ENCODE measurements around the gene KCNC3.
A peak's percentile ranks its signal among the peaks of the same experiment; 100 is the strongest.

KCNC3 gene

DNA sequence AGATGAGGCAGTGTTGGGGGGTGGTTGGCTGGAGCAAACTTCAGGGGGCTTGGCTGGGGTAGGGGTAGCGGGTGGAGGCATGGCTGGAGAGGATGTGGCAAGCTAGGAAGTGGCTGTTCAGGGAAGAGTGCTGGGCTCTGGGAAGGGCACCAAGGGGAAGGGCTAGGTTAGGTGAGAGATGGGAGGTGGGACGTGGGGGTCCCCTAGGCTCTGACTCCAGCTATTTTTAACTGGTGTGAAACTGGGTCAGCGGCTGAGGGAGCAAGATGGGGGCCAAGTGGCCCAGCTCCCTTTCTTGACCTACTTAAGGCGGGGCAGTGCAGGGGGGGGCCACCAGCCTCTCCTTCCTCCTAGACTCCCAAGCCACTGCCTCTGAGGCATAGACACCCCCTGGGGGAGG lies 7.3 kb downstream of the KCNC3 start:
- Histone ChIP-seq H3K27me3 (replicated peaks in 2 of 5; ENCODE audit: control insufficient read depth in 4 of 5, insufficient read depth in 5 of 5, low read length in 4 of 5) (peaks cover 0 to 63% (median 16%) of the 10 kb centered on the region in 5 experiments), H3K27ac (ENCODE audit: insufficient read depth in 1 of 2, low read depth in 1 of 2, low read length in 2 of 2, poor library complexity in 1 of 2, severe bottlenecking in 2 of 2) (no peak overlapping the region), H3K4me1 (ENCODE audit: control extremely low read depth in 1 of 4, control insufficient read depth in 4 of 4, insufficient read depth in 4 of 4, low read length in 3 of 4) (peaks cover 0 to 7% (median 3%) of the 10 kb centered on the region in 4 experiments), H3K4me3 (ENCODE audit: control insufficient read depth in 1 of 7, extremely low read depth in 1 of 7, insufficient read depth in 4 of 7, low read depth in 2 of 7, low read length in 6 of 7) (no peak overlapping the region), H3K9me3 (ENCODE audit: control extremely low read depth in 1 of 5, control insufficient read depth in 4 of 5, insufficient read depth in 2 of 5, low read depth in 1 of 5, low read length in 4 of 5) (peaks cover 0 to 8% (median 0%) of the 10 kb centered on the region in 5 experiments), H3K36me3 (ENCODE audit: control insufficient read depth in 4 of 4, insufficient read depth in 4 of 4, low read length in 3 of 4) (no peaks in the 10 kb centered on the region)
- ChIA-PET POLR2A (no interaction called here), CTCF (no interaction called here)
- DNase-seq = no peak
- WGBS (ENCODE audit: insufficient coverage) = 100% methylated on average over 4 of the region's 4 CpGs

DNA sequence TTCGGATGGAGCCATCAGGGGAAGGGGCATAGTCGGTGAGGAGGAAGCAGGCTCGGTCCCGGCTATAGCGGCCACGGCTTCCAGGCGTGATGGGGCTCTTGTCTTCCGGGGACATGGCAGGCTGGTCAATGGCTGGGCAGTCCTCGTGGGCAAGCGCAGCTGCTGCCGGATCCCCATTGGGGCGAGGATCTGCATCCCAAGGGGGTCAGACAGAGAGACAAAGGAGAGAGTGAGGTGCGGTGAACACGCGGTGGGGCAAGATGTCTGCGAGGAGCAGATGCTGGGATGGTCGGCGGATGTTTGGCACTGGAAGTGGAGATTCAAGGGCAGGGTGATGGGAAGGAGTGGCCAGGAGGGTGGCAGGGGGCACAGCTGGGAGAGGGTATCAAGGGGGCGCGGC lies 8.6 kb downstream of the KCNC3 start:
- Histone ChIP-seq H3K27ac (ENCODE audit: insufficient read depth in 1 of 2, low read depth in 1 of 2, low read length in 2 of 2, poor library complexity in 1 of 2, severe bottlenecking in 2 of 2) (no peak overlapping the region), H3K4me1 (ENCODE audit: control extremely low read depth in 1 of 4, control insufficient read depth in 4 of 4, insufficient read depth in 4 of 4, low read length in 3 of 4) (peaks cover 0 to 4% (median 1%) of the 10 kb centered on the region in 4 experiments), H3K27me3 (replicated peaks in 2 of 5; ENCODE audit: control insufficient read depth in 4 of 5, insufficient read depth in 5 of 5, low read length in 4 of 5) (peaks cover 0 to 62% (median 7%) of the 10 kb centered on the region in 5 experiments), H3K9me3 (ENCODE audit: control extremely low read depth in 1 of 5, control insufficient read depth in 4 of 5, insufficient read depth in 2 of 5, low read depth in 1 of 5, low read length in 4 of 5) (peaks cover 0 to 7% (median 0%) of the 10 kb centered on the region in 5 experiments), H3K36me3 (ENCODE audit: control insufficient read depth in 4 of 4, insufficient read depth in 4 of 4, low read length in 3 of 4) (no peaks in the 10 kb centered on the region), H3K4me3 (ENCODE audit: control insufficient read depth in 1 of 7, extremely low read depth in 1 of 7, insufficient read depth in 4 of 7, low read depth in 2 of 7, low read length in 6 of 7) (no peak overlapping the region)
- ChIA-PET CTCF (no interaction called here), POLR2A (no interaction called here)
- 93% methylated on average over 15 of the region's 20 CpGs for WGBS (ENCODE audit: insufficient coverage)
- no peak for DNase-seq

DNA sequence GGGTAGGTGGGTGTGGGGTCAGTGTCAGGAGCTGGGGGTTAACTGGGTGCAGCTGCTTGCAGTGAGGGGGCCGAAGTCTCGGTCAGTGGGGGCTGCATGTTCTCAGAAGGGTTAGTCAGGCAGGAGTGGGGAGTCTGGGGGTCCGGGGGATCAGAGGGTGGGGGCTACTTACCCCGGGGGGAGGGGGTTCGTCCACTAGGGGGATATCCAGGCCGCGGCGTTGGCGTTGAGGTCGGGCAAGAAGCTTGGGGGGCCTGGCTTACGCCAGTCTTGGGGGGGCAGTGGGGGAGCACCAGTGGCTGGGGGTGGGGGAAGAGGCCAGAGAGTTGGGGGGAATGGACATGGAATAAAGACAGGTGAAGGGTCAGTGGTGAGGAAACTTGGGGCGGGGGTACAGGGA lies 9.1 kb downstream of the KCNC3 start:
- peaks cover 0 to 7% (median 0%) of the 10 kb centered on the region in 5 experiments for H3K9me3 ChIP-seq (ENCODE audit: control extremely low read depth in 1 of 5, control insufficient read depth in 4 of 5, insufficient read depth in 2 of 5, low read depth in 1 of 5, low read length in 4 of 5)
- H3K36me3 ChIP-seq (ENCODE audit: control insufficient read depth in 4 of 4, insufficient read depth in 4 of 4, low read length in 3 of 4) = no peaks in the 10 kb centered on the region
- peaks cover 0 to 2% (median 0%) of the 10 kb centered on the region in 4 experiments for H3K4me1 ChIP-seq (ENCODE audit: control extremely low read depth in 1 of 4, control insufficient read depth in 4 of 4, insufficient read depth in 4 of 4, low read length in 3 of 4)
- no peak for DNase-seq
- ChIA-PET CTCF (no interaction called here), POLR2A (no interaction called here)
- no peak overlapping the region for H3K27ac ChIP-seq (ENCODE audit: insufficient read depth in 1 of 2, low read depth in 1 of 2, low read length in 2 of 2, poor library complexity in 1 of 2, severe bottlenecking in 2 of 2)
- no peak overlapping the region for H3K4me3 ChIP-seq (ENCODE audit: control insufficient read depth in 1 of 7, extremely low read depth in 1 of 7, insufficient read depth in 4 of 7, low read depth in 2 of 7, low read length in 6 of 7)
- H3K27me3 ChIP-seq (replicated peaks in 2 of 5; ENCODE audit: control insufficient read depth in 4 of 5, insufficient read depth in 5 of 5, low read length in 4 of 5) = peaks cover 0 to 63% (median 7%) of the 10 kb centered on the region in 5 experiments
- no CpG with 5 or more reads among the region's 12 CpGs for WGBS (ENCODE audit: insufficient coverage)

GRCh38 chr19:50319156-50319555 lies 10.0 kb downstream of the KCNC3 start:
- H3K27ac ChIP-seq (ENCODE audit: insufficient read depth in 1 of 2, low read depth in 1 of 2, low read length in 2 of 2, poor library complexity in 1 of 2, severe bottlenecking in 2 of 2) = no peak overlapping the region
- no peak overlapping the region for H3K4me3 ChIP-seq (ENCODE audit: control insufficient read depth in 1 of 7, extremely low read depth in 1 of 7, insufficient read depth in 4 of 7, low read depth in 2 of 7, low read length in 6 of 7)
- 96% methylated on average over 11 of the region's 11 CpGs for WGBS (ENCODE audit: insufficient coverage)
- DNase-seq = no peak
- H3K27me3 ChIP-seq (replicated peaks in 2 of 5; ENCODE audit: control insufficient read depth in 4 of 5, insufficient read depth in 5 of 5, low read length in 4 of 5) = peaks cover 0 to 63% (median 7%) of the 10 kb centered on the region in 5 experiments
- CTCF ChIA-PET = no interaction called here
- POLR2A ChIA-PET = no interaction called here
- peaks cover 0 to 7% (median 0%) of the 10 kb centered on the region in 5 experiments for H3K9me3 ChIP-seq (ENCODE audit: control extremely low read depth in 1 of 5, control insufficient read depth in 4 of 5, insufficient read depth in 2 of 5, low read depth in 1 of 5, low read length in 4 of 5)
- H3K4me1 ChIP-seq (ENCODE audit: control extremely low read depth in 1 of 4, control insufficient read depth in 4 of 4, insufficient read depth in 4 of 4, low read length in 3 of 4) = peaks cover 0 to 2% (median 0%) of the 10 kb centered on the region in 4 experiments
- H3K36me3 ChIP-seq (ENCODE audit: control insufficient read depth in 4 of 4, insufficient read depth in 4 of 4, low read length in 3 of 4) = no peaks in the 10 kb centered on the region

GRCh38 chr19:50318438-50318837 lies 10.7 kb downstream of the KCNC3 start:
- CTCF ChIA-PET = no interaction called here

GRCh38 chr19:50317115-50317514 lies 12.1 kb downstream of the KCNC3 start:
- 83% methylated on average over 4 of the region's 4 CpGs for WGBS (ENCODE audit: insufficient coverage)
- H3K9me3 ChIP-seq (ENCODE audit: control extremely low read depth in 1 of 5, control insufficient read depth in 4 of 5, insufficient read depth in 2 of 5, low read depth in 1 of 5, low read length in 4 of 5) = peaks cover 0 to 7% (median 1%) of the 10 kb centered on the region in 5 experiments
- H3K4me1 ChIP-seq (ENCODE audit: control extremely low read depth in 1 of 4, control insufficient read depth in 4 of 4, insufficient read depth in 4 of 4, low read length in 3 of 4) = peaks cover 0 to 4% (median 0%) of the 10 kb centered on the region in 4 experiments
- DNase-seq = no peak
- ChIA-PET POLR2A (no interaction called here), CTCF (no interaction called here)
- no peaks in the 10 kb centered on the region for H3K36me3 ChIP-seq (ENCODE audit: control insufficient read depth in 4 of 4, insufficient read depth in 4 of 4, low read length in 3 of 4)
- H3K4me3 ChIP-seq (ENCODE audit: control insufficient read depth in 1 of 7, extremely low read depth in 1 of 7, insufficient read depth in 4 of 7, low read depth in 2 of 7, low read length in 6 of 7) = no peak overlapping the region
- H3K27me3 ChIP-seq (replicated peaks in 2 of 5; ENCODE audit: control insufficient read depth in 4 of 5, insufficient read depth in 5 of 5, low read length in 4 of 5) = peaks cover 3 to 81% (median 20%) of the 10 kb centered on the region in 5 experiments
- no peak overlapping the region for H3K27ac ChIP-seq (ENCODE audit: insufficient read depth in 1 of 2, low read depth in 1 of 2, low read length in 2 of 2, poor library complexity in 1 of 2, severe bottlenecking in 2 of 2)

More at GRCh38 chr19:50318438-50318837, 10.7 kb downstream of the KCNC3 start:
- Histone ChIP-seq H3K4me3 (ENCODE audit: control insufficient read depth in 1 of 7, extremely low read depth in 1 of 7, insufficient read depth in 4 of 7, low read depth in 2 of 7, low read length in 6 of 7) (no peak overlapping the region), H3K36me3 (ENCODE audit: control insufficient read depth in 4 of 4, insufficient read depth in 4 of 4, low read length in 3 of 4) (no peaks in the 10 kb centered on the region), H3K27me3 (replicated peaks in 2 of 5; ENCODE audit: control insufficient read depth in 4 of 5, insufficient read depth in 5 of 5, low read length in 4 of 5) (peaks cover 0 to 68% (median 11%) of the 10 kb centered on the region in 5 experiments), H3K27ac (ENCODE audit: insufficient read depth in 1 of 2, low read depth in 1 of 2, low read length in 2 of 2, poor library complexity in 1 of 2, severe bottlenecking in 2 of 2) (no peak overlapping the region), H3K9me3 (ENCODE audit: control extremely low read depth in 1 of 5, control insufficient read depth in 4 of 5, insufficient read depth in 2 of 5, low read depth in 1 of 5, low read length in 4 of 5) (peaks cover 0 to 7% (median 0%) of the 10 kb centered on the region in 5 experiments), H3K4me1 (ENCODE audit: control extremely low read depth in 1 of 4, control insufficient read depth in 4 of 4, insufficient read depth in 4 of 4, low read length in 3 of 4) (peaks cover 0 to 2% (median 0%) of the 10 kb centered on the region in 4 experiments)
- POLR2A ChIA-PET = no interaction called here
- 91% methylated on average over 8 of the region's 8 CpGs for WGBS (ENCODE audit: insufficient coverage)
- no peak for DNase-seq

DNA sequence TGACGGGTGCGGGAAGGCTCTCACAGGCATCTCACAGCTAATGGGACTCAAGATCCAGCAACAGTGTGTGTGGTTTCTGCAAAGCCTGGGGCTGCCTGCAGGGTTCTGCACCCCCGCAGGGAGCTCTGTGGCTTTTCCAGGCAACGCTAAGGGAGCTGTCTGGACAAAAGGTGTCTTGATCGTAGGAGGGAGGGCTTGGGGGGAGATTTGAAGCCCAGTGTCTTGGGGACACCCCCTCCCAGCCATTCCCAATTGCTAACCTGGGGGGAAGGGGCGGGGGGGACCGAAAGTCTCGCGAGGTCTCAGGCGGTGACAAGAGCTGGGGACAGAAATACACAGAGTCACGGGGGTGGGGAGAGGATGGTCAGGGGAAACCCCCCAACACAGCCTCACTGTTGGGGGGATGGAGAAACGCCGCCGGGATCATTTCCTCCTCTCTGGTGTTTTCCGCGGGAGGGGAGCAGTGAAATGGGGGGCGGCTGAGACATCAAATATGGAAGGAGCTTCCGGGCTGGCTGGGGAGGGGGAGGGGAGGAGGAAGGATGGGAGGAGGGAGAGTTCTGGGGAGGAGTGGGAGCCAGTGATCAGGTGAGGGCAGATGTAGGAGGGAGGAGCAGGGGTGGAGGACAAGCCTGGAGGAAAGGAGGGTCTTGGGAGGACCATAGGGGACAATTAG lies 13.3 kb downstream of the KCNC3 start:
- DNase-seq = peak; percentile 22 to 57 (median 45)
- Histone ChIP-seq H3K4me3 (ENCODE audit: control insufficient read depth in 1 of 7, extremely low read depth in 1 of 7, insufficient read depth in 4 of 7, low read depth in 2 of 7, low read length in 6 of 7) (peak overlapping the region in 1 of 7 experiments; percentile 28), H3K27ac (ENCODE audit: insufficient read depth in 1 of 2, low read depth in 1 of 2, low read length in 2 of 2, poor library complexity in 1 of 2, severe bottlenecking in 2 of 2) (no peak overlapping the region), H3K9me3 (ENCODE audit: control extremely low read depth in 1 of 5, control insufficient read depth in 4 of 5, insufficient read depth in 2 of 5, low read depth in 1 of 5, low read length in 4 of 5) (peaks cover 0 to 7% (median 1%) of the 10 kb centered on the region in 5 experiments), H3K4me1 (ENCODE audit: control extremely low read depth in 1 of 4, control insufficient read depth in 4 of 4, insufficient read depth in 4 of 4, low read length in 3 of 4) (peaks cover 0 to 4% (median 0%) of the 10 kb centered on the region in 4 experiments), H3K36me3 (ENCODE audit: control insufficient read depth in 4 of 4, insufficient read depth in 4 of 4, low read length in 3 of 4) (no peaks in the 10 kb centered on the region), H3K27me3 (replicated peaks in 2 of 5; ENCODE audit: control insufficient read depth in 4 of 5, insufficient read depth in 5 of 5, low read length in 4 of 5) (peaks cover 3 to 84% (median 26%) of the 10 kb centered on the region in 5 experiments)
- ChIA-PET POLR2A (no interaction called here), CTCF (no interaction called here)
- WGBS (ENCODE audit: insufficient coverage) = 0% methylated on average over 4 of the region's 18 CpGs

Measured in common myeloid progenitor, CD34-positive (primary cell).